ENCODE measurements around the gene TMA7.
"Not testable (repeated sequence)": the region's sequence is repeated elsewhere in the genome, so short reads cannot be mapped to it uniquely, and the experiment has no call there.

TMA7 gene

GRCh38 chr3:48469046-48469915 is 29.2 kb downstream of the TMA7 start:
- DNase-seq: no peak

GRCh38 chr3:48470286-48470685 is 30.2 kb downstream of the TMA7 start:
- peak; percentile 34 for DNase-seq

- DNase-seq: no peak
These were observed 32.5 kb downstream of the TMA7 start for GRCh38 chr3:48472673-48472922.

DNA sequence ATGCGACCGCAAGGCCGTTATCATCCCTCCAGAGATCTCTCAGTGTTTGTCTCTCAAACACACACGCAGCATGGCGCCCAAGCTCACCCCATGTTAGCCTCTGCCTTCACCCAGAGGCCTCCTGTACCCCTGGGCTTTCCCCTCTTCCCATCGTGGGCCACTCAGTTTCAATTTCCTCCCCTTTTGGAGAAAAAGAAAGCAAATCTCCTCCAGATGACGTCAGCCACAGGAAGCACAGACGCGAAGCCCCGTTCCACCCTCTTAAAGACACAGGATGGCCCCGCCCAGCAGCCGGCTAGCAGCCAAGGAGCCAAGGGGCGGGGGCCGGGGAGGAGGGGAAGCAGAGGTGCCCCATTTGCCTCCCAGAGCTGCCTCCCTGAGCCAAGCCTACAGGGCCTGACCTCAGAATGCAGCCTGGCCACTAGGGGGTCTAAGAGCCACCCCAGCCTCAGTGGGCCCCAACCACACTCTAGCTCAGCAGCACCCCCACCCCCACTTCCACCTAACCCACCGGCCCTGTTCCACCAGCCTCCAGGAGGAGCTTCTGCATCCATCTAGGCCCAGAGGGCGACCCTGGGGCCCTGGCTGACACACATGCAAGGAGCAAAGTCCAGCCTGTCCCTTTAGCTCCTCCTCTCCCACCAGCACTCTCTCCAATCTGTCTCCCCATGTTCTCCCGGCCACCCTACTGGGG is 33.0 kb downstream of the TMA7 start:
- DNase-seq: peak; percentile 90

GRCh38 chr3:48473617-48473952 is 33.5 kb downstream of the TMA7 start:
- DNase-seq: no peak

- not testable (repeated sequence) for DNase-seq
These were observed 34.0 kb downstream of the TMA7 start for GRCh38 chr3:48474031-48474430.

- DNase-seq: no peak
These were observed 34.6 kb downstream of the TMA7 start for GRCh38 chr3:48474619-48475018.

DNA sequence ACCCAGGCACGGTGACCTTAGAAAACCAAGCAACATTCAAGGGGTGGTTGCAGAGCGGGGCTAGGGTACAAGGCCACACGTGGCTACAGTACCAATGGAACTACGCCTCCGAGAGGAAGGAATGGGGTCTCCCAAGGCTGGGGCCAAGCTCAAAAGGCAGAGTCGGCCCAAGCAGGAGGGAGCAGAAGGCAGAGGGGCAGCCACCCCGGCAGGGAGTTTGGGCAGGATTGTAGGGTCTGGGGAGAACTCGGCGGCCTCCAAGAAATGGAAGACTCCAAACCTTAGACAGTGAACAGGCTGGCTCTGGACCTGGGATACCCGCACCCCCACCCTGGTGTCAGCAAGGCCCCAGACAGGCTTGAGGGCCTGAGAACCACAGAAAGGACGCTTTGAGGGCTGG is 35.1 kb downstream of the TMA7 start:
- no peak for DNase-seq

GRCh38 chr3:48476426-48477053 is 36.5 kb downstream of the TMA7 start:
- peak; percentile 91 for DNase-seq

- no peak for DNase-seq
These were observed 38.0 kb downstream of the TMA7 start for GRCh38 chr3:48477959-48478520.

- DNase-seq: peak; percentile 15
These were observed 38.8 kb downstream of the TMA7 start for GRCh38 chr3:48478626-48479555.

DNA sequence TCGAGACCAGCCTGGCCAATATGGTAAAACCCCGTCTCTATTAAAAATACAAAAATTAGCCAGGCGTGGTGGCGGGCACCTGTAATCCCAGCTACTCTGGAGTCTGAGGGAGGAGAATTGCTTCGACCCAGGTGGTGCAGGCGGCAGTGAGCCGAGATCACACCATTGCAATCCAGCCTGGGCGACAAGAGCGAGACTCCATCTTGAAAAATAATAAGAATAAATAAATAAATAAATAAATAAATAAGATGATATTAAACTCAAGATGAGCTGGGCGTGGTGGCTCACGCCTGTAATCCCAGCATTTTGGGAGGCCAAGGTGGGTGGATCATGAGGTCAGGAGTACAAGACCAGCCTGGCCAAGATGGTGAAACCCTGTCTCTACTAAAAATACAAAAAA is 40.8 kb downstream of the TMA7 start:
- not testable (repeated sequence) for DNase-seq

- DNase-seq: not testable (repeated sequence)
These were observed 42.8 kb downstream of the TMA7 start for GRCh38 chr3:48482822-48483221.

DNA sequence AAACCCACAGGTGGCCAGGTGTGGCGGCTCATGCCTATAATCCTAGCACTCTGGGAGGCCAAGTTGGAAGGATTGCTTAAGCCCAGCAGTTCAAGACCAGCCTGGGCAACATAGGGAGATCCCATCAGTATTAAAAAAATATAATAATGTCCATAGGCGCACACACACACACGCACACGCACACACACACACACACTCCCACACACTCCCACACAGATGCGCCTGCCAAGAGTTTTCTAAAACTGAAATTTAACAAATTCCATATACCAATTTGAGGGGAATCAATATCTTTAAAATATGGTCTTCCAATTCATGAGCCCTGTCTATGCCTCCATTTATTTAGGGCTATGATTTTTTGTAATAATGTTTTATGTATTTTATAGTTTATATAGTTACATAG is 46.9 kb downstream of the TMA7 start:
- no peak for DNase-seq

GRCh38 chr3:48492461-48493202 is 52.6 kb downstream of the TMA7 start:
- DNase-seq: no peak

GRCh38 chr3:48493203-48493501 is 53.1 kb downstream of the TMA7 start:
- no peak for DNase-seq

Measured in NCI-H146 (cell line).